Epithelial cell of esophagus (primary cell): ENCODE measurements around the gene DIDO1.

Source experiments
- DNase-seq: peaks from one replicate; pipeline ENCODE4 v3.0.0; 2010; ENCODE audit warnings: low read depth
- H3K4me3 ChIP-seq: 2 replicates; pipeline ENCODE4 v1.5.1; 2011; ENCODE audit warnings: mild to moderate bottlenecking, low read length, control low read depth
- CTCF ChIP-seq: IDR thresholded peaks from 2 replicates; pipeline ENCODE4 v1.5.1; 2011; ENCODE audit warnings: low read depth, mild to moderate bottlenecking, low read length, control low read depth, inconsistent platforms; ENCODE audit not compliant: insufficient read depth; ENCODE audit errors: missing control alignments

The DIDO1 gene

DNA sequence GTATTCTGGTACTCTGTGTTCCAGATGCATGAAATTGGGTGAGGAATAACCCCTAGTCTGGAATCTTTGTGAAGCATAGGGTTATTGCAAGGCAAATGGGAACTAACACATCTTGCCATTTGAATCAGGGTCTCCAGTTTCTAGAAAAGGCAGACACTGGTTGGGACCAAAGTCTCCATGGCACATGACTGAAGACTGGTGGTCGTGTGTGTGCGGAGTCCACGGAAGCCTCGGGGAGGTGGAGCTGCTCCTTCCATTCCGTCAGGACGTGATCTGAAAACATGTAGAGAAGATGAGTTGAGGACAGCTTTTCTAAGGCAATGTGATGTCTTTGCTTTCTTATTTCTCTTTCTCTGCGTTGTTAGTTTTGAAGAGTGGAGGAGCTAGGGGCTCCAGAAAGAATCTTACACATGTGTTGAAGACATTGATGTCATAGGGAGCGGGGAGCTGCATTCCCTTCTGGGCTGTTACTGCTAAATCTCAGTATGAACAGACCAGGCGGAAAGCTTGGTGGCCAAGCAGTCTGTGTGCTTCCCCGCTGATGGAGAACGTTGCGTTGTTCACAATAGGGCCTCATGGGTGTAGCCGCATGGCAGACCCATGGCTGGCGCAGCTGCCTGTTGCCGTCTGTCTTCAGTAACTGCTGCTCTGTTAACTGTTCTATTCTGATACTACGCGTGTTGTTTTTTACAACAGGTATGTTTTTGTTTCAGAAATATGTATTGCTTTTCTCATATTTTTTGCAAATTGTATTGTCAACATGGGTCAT, 21.4 kb upstream of the DIDO1 start:
- no peak for DNase-seq
- TF ChIP-seq CTCF, result no peak
- H3K4me3 ChIP-seq, result no peak overlapping the region

DNA sequence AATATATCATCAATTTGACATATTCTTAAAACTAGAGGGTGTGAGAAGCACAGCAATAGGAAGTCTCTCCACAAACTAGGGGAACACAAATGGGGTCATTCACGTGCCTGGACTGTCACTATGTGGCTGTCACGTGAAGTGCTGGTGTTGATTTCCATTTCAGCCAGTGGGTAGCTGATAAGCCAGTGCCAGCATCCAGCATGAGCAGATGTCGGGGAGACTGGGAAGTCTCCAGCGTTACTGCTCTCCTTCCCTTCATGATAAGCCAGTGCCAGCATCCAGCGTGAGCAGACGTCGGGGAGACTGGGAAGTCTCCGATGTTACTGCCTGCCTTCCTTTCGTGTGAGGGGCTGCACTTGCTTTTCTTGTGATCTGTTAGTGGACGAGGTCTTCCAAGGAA, 20.6 kb upstream of the DIDO1 start:
- no peak overlapping the region for H3K4me3 ChIP-seq
- DNase-seq, result no peak
- no peak for TF ChIP-seq CTCF

GRCh38 chr20:62945771-62946339, 19.6 kb upstream of the DIDO1 start:
- DNase-seq, result no peak
- no peak for TF ChIP-seq CTCF
- H3K4me3 ChIP-seq, result no peak overlapping the region

GRCh38 chr20:62944746-62945145, 18.4 kb upstream of the DIDO1 start:
- no peak overlapping the region for H3K4me3 ChIP-seq
- TF ChIP-seq CTCF, result no peak
- DNase-seq, result no peak

DNA sequence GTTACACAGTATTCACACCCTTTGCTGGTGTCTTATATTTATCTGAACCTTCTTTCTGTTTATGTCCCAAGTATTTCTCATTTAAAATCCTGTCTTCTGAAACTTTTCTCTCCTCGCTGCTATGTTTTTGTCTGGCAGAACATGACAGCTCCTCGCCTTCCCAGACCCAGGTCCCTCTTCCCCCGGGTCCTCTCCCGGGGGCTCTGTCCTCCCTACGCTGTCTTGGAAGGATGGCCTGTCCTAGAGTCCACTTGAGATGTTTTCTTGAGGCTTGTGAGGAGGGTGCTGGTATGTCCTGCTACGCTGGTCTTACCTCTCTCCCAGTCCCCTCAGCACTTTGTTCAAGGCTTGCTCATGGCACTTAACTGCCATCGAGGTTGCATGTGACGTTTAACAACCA, 17.9 kb upstream of the DIDO1 start:
- no peak for DNase-seq
- TF ChIP-seq CTCF, result no peak
- H3K4me3 ChIP-seq, result no peak overlapping the region

GRCh38 chr20:62943396-62943795, 17.1 kb upstream of the DIDO1 start:
- no peak for TF ChIP-seq CTCF
- H3K4me3 ChIP-seq, result no peak overlapping the region
- no peak for DNase-seq

DNA sequence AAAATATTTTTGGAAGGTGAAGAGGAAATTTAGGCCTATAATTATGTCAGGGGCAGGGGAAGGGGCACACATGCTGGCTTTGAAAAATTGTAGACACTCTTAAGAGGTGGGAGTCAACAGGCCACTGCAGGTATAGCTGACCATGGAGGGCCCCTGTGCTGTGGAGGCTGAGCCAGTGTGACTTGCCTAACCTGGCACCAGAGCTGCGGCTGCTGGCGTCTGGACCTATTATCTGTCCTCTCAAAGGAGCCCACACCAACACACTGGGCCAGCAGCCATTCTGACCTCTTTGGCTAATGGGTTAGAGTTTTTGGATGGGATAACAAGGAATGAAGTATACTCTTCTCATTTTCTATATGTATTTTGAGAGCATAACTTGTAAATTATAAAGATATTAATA, 16.2 kb upstream of the DIDO1 start:
- DNase-seq, result no peak
- TF ChIP-seq CTCF, result no peak
- no peak overlapping the region for H3K4me3 ChIP-seq
